Adrenal gland (tissue), 12 donors: ENCODE data around the gene IGF2BP2. TPM values are rescaled to one million over a fixed set of nuclear protein-coding genes. Genes with fewer than 3 reads are reported as not detected.

Experiments
- DNase-seq, 7 donors: peaks; one replicate each; pipeline ENCODE4 v3.0.0-alpha.2; 2019 to 2020
- H3K27ac ChIP-seq, 5 donors: fragments of 200-600 bp; sonication (generic) in 4 of 5; 1 replicate in 3 of 5; 2 replicates in 2 of 5; pipeline versions ENCODE4 v1.5.1 to v1.8.0; 2016 to 2020; ENCODE audit warnings: mild to moderate bottlenecking in 1 of 5
- H3K27me3 ChIP-seq: fragments of 200-600 bp; 2 replicates; pipeline ENCODE4 v1.8.0; 2021
- H3K36me3 ChIP-seq, 2 donors: fragments of 200-600 bp; replicated peaks in 1 of 2; 1 replicate in 1 of 2; 2 replicates in 1 of 2; pipeline versions ENCODE4 v1.5.1 to v1.8.0; 2018 to 2022
- H3K4me1 ChIP-seq, 2 donors: fragments of 200-600 bp; replicated peaks in 1 of 2; 1 replicate in 1 of 2; 2 replicates in 1 of 2; pipeline versions ENCODE4 v1.5.1 to v1.8.0; 2018 to 2021
- H3K4me3 ChIP-seq, 4 donors: fragments of 200-600 bp; sonication (generic) in 3 of 4; one replicate each; pipeline ENCODE4 v1.5.1; 2016 to 2018
- H3K9me3 ChIP-seq, 3 donors: fragments of 200-600 bp; sonication (generic) in 1 of 3; replicated peaks in 1 of 3; 1 replicate in 2 of 3; 2 replicates in 1 of 3; pipeline versions ENCODE4 v1.5.1 to v1.8.0; 2016 to 2021
- POLR2A ChIP-seq, 2 donors: fragments of 450-650 bp; IDR thresholded peaks; one replicate each; pipeline ENCODE4 v1.6.1; 2017; ENCODE audit warnings: antibody characterized with exemption in 2 of 2, mild to moderate bottlenecking in 2 of 2, moderate library complexity in 1 of 2
- WGBS, 4 donors: extraction: QIAGEN DNeasy Blood & Tissue Kit in 2 of 4; methylation state at CpG; one replicate each; pipeline versions ENCODE4 v1.1.5 to v1.1.7; 2013 to 2017; 5-methylcytosine and 5-hydroxymethylcytosine counted together
- intact Hi-C, 2 donors: fragments of 100-400 bp; cut with DNase I; formaldehyde crosslinking; loops; one replicate each; pipeline versions ENCODE4 v1.14.1 to v1.15.0; 2022 to 2023
- polyA plus RNA-seq, 3 donors: library from polyadenylated mRNA; stranded (reverse); fragments of 200-250 nt in 2 of 3; fragments of 350-450 nt in 1 of 3; fragmentation: Illumina TruSeq in 1 of 3; extraction: RNeasy Lipid Tissue Mini Kit (QIAGEN cat#74804) in 1 of 3; gene quantifications; one replicate each; pipeline ENCODE4 v1.2.3, GENCODE V29; 2013 to 2014
- total RNA-seq, 9 donors: library from RNA; depleted of rRNA in 4 of 9; stranded (reverse); fragments of >200 nt in 4 of 9; fragments of 120-200 nt in 1 of 9; fragmentation: NEBNext Ultra II Directional in 1 of 9; extraction: Animal tissue kit (Norgen Biotek cat#: 25700) in 1 of 9; gene quantifications; one replicate each; pipeline versions ENCODE4 v1.1.0 to v1.2.4, GENCODE V29; 2013 to 2023
- TF ChIP-seq, protein P1 (sequence below), 6 experiments: fragments of 450-650 bp in 4 of 6; fragments of 200-600 bp in 2 of 6; sonication (generic) in 1 of 6; IDR thresholded peaks; 1 replicate in 5 of 6; 2 replicates in 1 of 6; pipeline versions ENCODE4 v1.5.1 to v1.8.0; 2016 to 2021; ENCODE audit warnings: antibody characterized with exemption in 6 of 6, mild to moderate bottlenecking in 2 of 6, moderate library complexity in 1 of 6
- donor health status: healthy with polysubstance abuse.
- donor health status: Bipolar disorder and iron deficiency.
- donor health status: DM: yes; HTN: yes; CAD: no.
- donor health status: DM: no; HTN: no; CAD: no.
- donor health status: DM: no; HTN: no; CAD: no.
- donor health status: DM: yes; HTN: yes; CAD: no.

IGF2BP2 gene
- total and polyA plus RNA-seq, 12 donors: 7.0 to 75.9 (median 17.9) TPM

DNA sequence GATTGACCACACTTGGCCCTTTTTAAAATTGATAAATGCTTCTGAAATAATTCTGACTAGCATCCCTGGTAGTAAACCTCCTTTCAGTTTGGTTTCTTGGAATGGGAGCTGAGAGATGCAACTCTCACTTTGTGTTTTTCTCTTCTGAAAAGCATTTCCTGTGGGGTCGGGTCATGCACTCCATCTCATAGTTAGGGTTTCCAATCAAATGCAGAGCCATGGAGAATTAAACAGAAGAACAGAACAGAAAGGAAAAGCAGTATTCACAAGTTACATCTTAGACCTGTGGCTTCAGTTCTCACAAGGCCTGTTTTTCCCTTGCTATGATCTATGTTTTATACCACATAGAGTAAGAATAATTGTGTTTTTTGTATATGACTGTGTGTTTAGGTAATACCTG lies 199.1 kb downstream of the IGF2BP2 start:
- intact Hi-C loops: no loop called here
- no peak overlapping the region for H3K4me3 ChIP-seq
- 69 to 71% (median 70%) methylated on average over 1 of the region's 1 CpG for WGBS, 4 donors
- H3K27ac ChIP-seq: peak overlapping the region in 1 of 5 donors; percentile 13
- peaks cover 0 to 12% of the 10 kb centered on the region in 2 donors for H3K4me1 ChIP-seq
- H3K27me3 ChIP-seq: no peaks in the 10 kb centered on the region
- no peak for DNase-seq
- no peaks in the 10 kb centered on the region for H3K9me3 ChIP-seq
- peaks cover 0 to 49% of the 10 kb centered on the region in 2 donors for H3K36me3 ChIP-seq
- TF ChIP-seq POLR2A (IDR thresholded peaks at IDR 0.05): no peak
- TF ChIP-seq, protein P1, sequence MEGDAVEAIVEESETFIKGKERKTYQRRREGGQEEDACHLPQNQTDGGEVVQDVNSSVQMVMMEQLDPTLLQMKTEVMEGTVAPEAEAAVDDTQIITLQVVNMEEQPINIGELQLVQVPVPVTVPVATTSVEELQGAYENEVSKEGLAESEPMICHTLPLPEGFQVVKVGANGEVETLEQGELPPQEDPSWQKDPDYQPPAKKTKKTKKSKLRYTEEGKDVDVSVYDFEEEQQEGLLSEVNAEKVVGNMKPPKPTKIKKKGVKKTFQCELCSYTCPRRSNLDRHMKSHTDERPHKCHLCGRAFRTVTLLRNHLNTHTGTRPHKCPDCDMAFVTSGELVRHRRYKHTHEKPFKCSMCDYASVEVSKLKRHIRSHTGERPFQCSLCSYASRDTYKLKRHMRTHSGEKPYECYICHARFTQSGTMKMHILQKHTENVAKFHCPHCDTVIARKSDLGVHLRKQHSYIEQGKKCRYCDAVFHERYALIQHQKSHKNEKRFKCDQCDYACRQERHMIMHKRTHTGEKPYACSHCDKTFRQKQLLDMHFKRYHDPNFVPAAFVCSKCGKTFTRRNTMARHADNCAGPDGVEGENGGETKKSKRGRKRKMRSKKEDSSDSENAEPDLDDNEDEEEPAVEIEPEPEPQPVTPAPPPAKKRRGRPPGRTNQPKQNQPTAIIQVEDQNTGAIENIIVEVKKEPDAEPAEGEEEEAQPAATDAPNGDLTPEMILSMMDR (IDR thresholded peaks at IDR 0.05): no peak

DNA sequence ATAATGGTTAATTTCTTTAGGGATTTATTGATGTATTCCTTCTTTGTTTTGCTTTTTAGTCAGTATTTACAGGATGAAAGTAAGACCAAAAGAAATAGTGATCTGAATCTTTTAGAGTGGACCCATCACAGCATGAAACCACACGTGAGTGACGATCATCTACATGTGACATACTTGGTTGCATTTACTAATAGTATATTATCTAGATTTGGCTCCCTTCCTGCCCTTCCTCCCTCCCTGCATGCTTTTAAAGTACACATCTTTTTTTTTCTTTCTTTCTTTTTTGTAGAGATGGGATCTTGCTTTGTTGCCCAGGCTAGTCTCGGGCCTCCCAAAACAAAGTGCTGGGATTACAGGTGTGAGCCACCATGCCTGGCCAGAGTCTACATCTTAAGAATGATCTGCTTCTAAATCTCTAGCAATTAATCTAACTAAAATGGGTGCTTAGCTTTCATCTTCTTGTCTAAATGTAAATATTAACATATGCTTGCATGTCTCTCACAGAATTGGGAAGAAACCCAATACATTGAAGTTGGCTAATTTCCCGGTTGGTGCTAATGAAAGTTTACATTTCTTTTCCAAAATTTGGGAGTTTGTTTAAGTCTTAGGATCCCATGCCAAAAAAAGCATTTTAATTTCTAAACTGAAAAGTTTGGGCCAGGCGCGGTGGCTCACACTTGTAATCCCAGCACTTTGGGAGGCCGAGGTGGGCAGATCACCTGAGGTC lies 200.7 kb downstream of the IGF2BP2 start:
- no peak for DNase-seq
- no peak for TF ChIP-seq POLR2A (IDR thresholded peaks at IDR 0.05)
- TF ChIP-seq, protein P1 (IDR thresholded peaks at IDR 0.05): no peak
- intact Hi-C loops: no loop called here

DNA sequence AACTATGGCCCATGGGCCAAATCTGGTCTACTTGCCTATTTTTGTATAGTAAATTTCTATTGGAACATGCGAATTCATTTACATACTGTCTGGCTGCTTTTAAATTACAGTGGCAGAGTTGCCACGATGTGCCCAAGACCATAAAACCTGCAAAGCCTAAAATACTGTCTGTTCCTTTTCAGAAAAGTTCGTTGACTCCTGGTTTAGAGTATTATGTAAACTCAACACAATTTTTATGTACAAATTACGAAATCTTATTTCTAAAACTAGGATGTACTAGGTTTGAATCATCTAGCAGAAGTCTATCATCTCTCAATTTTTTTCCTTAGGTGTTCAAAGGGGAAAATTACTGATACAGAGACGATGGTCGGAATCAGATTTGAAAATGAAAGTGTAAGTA lies 211.8 kb downstream of the IGF2BP2 start:
- 76 to 86% (median 82%) methylated on average over 6 of the region's 6 CpGs for WGBS, 4 donors
- Histone ChIP-seq H3K4me3 (no peak overlapping the region), H3K36me3 (peaks cover 0 to 76% of the 10 kb centered on the region in 2 donors), H3K27ac (peak overlapping the region in 2 of 5 donors; percentile 4 to 9), H3K9me3 (no peaks in the 10 kb centered on the region), H3K27me3 (no peaks in the 10 kb centered on the region), H3K4me1 (no peaks in the 10 kb centered on the region)
- no peak for DNase-seq
- intact Hi-C loops: no loop called here
- TF ChIP-seq POLR2A (IDR thresholded peaks at IDR 0.05): no peak
- TF ChIP-seq, protein P1 (IDR thresholded peaks at IDR 0.05): no peak

More for the DNA sequence above, 200.7 kb downstream of the IGF2BP2 start:
- H3K4me3 ChIP-seq: no peak overlapping the region
- H3K27ac ChIP-seq: no peak overlapping the region
- H3K9me3 ChIP-seq: no peaks in the 10 kb centered on the region
- 91 to 95% (median 93%) methylated on average over 7 of the region's 7 CpGs for WGBS, 4 donors
- peaks cover 0 to 56% of the 10 kb centered on the region in 2 donors for H3K36me3 ChIP-seq
- no peaks in the 10 kb centered on the region for H3K27me3 ChIP-seq
- H3K4me1 ChIP-seq: no peaks in the 10 kb centered on the region

DNA sequence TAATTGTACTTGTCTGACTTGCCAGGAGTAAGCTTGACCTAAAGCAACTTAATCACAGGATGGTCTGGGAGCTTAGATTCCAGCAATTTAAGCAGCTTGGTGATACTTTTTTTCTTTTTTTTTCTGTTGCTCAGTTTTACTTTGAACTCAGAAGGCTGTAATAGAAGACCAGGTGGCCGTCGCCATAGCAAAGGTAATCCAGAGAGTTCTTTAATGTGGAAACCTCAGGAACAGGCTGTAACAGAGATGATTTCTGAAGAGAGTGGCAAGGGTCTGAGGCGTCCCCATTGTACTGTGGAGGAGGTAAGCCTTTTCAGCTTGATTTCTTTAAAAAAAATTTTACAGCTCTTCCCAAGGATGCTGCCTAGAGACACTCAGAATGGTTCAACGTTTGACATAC lies 218.6 kb downstream of the IGF2BP2 start:
- no peak for DNase-seq
- Histone ChIP-seq H3K27me3 (no peaks in the 10 kb centered on the region), H3K4me3 (no peak overlapping the region), H3K9me3 (no peaks in the 10 kb centered on the region), H3K27ac (no peak overlapping the region), H3K36me3 (peaks cover 0 to 65% of the 10 kb centered on the region in 2 donors), H3K4me1 (no peaks in the 10 kb centered on the region)
- no peak for TF ChIP-seq POLR2A (IDR thresholded peaks at IDR 0.05)
- intact Hi-C loops: no loop called here
- WGBS, 4 donors: 81 to 89% (median 86%) methylated on average over 4 of the region's 4 CpGs

DNA sequence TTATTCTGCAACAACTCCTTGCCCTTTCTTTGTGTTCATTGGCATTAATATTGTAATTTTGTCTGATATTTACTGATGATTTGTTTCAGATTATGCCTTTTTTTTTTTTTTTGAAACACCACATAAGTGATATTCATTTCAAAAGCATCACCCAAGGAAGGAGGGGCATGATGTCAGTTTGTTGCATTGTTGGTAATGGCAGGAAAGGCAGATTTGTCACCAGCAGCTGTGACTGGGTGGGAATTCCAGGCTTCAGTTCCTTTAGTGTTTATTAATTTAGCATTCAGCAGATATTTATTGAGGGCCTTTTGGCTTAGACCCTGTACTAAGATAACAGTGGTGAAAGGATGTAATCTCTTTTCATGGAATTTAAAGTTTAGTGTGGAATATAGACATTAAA lies 219.3 kb downstream of the IGF2BP2 start:
- Histone ChIP-seq H3K4me1 (no peaks in the 10 kb centered on the region), H3K27me3 (no peaks in the 10 kb centered on the region), H3K27ac (no peak overlapping the region), H3K9me3 (no peaks in the 10 kb centered on the region), H3K36me3 (peaks cover 0 to 65% of the 10 kb centered on the region in 2 donors), H3K4me3 (no peak overlapping the region)
- no peak for DNase-seq
- intact Hi-C loops: no loop called here
- TF ChIP-seq, protein P1 (IDR thresholded peaks at IDR 0.05): no peak
- TF ChIP-seq POLR2A (IDR thresholded peaks at IDR 0.05): no peak
